Limb (tissue), 2 donors: ENCODE measurements around the gene LAMA2.

Experiments
- DNase-seq, 2 donors: peaks; one replicate each; pipeline ENCODE4 v3.0.0-alpha.2; 2016; ENCODE audit errors: extremely low spot score in 2 of 2

LAMA2 gene

GRCh38 chr6:129359811-129360681 is 477.1 kb downstream of the LAMA2 start:
- no peak for DNase-seq

DNA sequence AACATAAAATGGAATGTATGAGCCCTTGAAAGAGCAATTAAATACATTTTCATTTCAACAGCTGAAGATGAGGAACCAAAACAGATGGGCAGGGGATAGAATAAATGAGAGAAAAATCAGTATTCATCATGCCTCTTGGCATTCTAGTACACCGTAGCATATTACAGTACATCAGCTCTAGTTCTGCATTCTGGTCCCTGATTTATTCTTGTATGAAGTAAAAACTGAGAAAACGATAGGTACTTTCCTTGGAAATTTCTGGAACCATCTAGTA is 477.7 kb downstream of the LAMA2 start:
- no peak for DNase-seq

DNA sequence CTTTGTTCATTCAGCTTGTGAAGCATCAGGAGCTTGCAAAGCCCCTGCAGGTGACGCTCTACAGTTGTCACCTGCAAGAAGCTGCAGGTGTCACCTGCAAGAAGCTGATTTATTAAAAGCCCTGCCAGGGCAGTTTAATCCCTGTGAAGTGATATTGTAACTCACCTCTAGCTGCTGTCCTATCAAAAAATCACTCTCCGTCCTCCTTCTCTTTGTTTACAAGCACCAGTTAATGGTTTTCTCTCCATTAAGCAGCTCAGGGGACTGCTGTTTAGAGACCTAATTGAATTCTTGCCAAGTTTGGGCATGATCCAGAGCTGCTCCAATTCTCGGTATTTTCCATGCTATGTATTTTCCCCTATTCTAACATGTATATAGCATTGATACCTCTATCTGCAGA is 481.1 kb downstream of the LAMA2 start:
- no peak for DNase-seq

DNA sequence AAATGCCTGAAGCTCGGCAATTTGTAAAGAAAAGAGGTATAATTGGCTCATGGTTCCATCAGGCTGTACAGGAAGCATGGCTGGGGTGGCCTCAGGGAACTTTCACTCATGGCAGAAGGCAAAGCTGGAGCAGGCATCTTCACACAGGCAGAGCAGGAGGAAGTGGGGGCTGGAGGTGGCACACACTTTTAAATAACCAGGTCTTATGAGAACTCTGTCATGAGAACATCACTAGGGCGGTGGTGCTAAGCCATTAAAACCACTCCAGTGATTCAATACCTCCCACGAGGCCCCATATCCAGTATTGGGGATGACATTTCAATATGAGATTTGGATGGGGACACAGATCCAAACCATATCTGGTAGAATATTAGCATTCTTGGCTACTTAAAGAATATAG is 481.8 kb downstream of the LAMA2 start:
- DNase-seq, result no peak

- no peak for DNase-seq
Observed at GRCh38 chr6:129368076-129368475, 485.1 kb downstream of the LAMA2 start.

DNA sequence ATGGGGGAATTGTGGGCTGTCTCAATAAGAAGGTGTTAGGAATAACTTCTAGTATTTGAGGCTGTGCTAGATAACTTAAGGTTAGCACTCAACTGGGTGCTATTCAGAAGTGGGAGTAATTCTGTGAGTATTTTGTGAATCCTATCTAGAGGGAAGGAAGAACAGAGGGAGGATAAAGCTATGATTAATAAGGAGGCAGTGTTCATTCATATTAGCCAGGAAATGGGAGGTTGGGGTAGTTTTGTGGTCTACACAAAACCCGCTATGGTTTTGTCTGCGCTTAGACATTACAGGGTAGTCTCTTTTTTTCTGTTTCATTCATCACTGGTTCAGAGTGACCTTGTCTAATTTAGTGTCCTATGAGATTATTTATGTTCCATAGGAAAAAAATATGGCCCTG is 486.0 kb downstream of the LAMA2 start:
- no peak for DNase-seq

GRCh38 chr6:129369737-129370136 is 486.8 kb downstream of the LAMA2 start:
- no peak for DNase-seq

DNA sequence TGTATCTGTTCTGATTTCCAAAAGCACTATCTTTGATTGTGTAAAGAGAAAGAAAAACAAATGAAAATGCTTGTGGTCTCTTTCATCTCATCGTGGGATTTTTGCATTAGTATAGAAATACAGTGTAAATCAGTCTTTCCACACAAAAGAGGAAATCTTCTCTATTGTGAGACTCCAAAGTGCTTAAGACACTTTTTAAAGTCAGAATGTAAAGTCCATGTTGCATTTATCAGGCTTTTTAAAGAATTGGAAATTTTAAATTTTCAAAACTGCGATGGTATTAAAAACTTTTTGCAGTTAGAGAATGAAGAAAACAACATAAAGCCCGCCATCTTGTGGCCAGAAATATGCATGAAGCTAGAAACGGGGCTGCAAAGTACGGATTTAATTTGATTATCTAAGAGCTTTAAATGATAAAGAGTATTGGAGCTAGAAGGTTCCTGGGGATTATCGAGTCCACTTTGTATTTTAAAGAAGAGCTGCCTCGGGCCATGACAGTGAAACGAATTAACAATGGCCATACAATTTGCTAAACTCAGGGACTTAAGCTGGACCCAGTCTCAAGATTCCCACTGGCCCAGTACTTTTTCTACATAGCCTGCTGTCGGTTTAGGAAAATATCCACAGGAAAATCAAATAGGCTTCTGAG is 487.5 kb downstream of the LAMA2 start:
- DNase-seq, result peak; percentile 48 to 55

DNA sequence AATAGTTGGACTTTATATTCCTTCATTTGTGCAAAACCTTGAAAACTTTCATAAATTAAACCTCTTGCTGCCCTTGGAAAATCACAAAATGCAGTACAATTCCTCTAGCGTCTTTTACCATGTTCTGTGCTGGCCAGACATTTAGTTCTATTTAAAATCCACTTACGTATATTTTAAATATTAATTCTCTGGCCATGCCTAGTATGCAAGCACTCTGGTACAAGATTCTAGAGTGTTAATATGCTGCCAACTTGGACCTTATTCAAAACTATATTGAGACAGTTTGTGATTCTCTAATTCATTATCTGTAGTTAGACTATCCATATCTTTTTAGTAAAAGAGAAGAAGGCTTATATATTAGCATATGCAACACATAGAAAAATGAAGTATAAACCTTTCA is 498.9 kb downstream of the LAMA2 start:
- DNase-seq, result no peak

- DNase-seq, result no peak
Observed at GRCh38 chr6:129382916-129383315, 500.0 kb downstream of the LAMA2 start.

GRCh38 chr6:129385117-129385516 is 502.2 kb downstream of the LAMA2 start:
- DNase-seq, result no peak

- no peak for DNase-seq
Observed at GRCh38 chr6:129390900-129391299, 508.0 kb downstream of the LAMA2 start.

- DNase-seq, result no peak
Observed at GRCh38 chr6:129393654-129394053, 510.7 kb downstream of the LAMA2 start.

GRCh38 chr6:129398764-129399163 is 515.8 kb downstream of the LAMA2 start:
- no peak for DNase-seq

- DNase-seq, result no peak
Observed at GRCh38 chr6:129402244-129402643, 519.3 kb downstream of the LAMA2 start.

DNA sequence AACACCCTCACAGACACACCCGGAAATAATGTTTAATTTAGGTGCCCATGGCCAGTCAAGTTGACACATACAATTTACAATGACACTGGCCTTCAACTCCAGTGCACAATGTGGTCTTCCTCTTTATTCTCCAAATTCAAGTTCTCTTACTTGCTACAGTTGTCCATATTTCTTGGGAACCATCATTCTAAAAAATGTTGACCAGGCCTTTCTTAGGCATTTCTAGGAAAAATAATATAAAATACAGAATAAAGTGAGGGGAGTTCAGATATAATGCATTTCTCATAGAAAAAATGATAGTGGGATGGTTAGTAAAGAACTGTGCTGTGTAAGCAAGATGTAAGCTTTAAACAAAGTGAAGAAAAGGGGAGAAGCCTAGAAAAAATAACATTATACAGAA is 528.2 kb downstream of the LAMA2 start:
- DNase-seq, result no peak

- no peak for DNase-seq
Observed at GRCh38 chr6:129416337-129416990, 533.5 kb downstream of the LAMA2 start.

DNA sequence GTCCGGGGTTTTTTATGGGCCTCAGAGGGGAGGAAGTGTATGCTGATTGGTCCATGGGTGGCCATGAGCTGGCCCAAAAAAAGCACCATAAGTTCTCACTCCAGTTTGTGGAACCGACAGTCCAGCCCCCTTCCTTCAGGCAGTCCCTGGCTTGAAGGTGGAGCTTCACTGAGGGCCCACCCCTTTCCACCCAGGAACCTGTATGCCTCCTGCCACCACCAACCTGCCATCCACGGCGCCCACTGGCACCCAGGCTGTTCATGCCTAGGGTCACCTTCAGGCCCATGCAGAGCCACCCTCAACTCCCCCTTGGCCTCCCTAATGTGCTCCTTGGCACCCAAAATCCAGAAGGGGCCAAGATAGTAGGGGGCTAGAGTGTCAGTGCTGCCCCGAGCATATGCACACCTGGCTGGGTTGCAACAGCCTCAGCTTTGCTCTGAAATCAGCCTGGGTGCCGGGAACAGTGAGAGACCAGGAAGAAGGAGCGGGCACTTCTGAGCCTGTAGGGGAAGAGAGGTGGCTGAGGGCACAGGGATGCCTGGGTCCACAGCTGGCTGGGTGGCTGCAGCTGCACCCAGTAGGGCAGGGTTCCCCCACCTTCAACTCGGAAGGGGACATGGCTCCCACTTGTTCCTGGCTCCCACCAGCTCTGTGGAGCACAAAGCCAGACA is 534.6 kb downstream of the LAMA2 start:
- DNase-seq, result no peak

- DNase-seq, result no peak
Observed at GRCh38 chr6:129419324-129419723, 536.4 kb downstream of the LAMA2 start.

DNA sequence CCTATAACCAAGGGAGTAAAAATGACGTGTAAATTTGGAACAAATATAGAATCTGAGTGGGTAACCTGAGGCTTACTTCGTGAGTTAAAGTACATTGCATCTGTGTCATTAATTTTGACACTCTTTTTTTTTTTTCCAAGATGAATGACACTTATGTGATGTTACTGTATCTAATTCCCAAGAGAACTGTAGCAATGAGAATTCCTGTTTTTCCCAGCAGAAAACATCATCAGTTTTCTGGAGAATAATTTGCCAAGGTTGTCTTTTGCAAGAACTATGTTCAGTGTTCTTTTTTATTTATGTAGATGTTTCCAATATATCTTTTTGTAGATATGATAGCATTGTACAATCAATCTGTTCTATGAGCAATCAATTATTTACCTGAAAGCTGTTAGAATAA is 543.4 kb downstream of the LAMA2 start:
- no peak for DNase-seq

GRCh38 chr6:129429956-129430355 is 547.0 kb downstream of the LAMA2 start:
- DNase-seq, result no peak

- no peak for DNase-seq
Observed at GRCh38 chr6:129432738-129433137, 549.8 kb downstream of the LAMA2 start.
